Right renal pelvis (tissue), 4 donors: ENCODE data around the gene ITIH3. TPM values are rescaled to one million over a fixed set of nuclear protein-coding genes. Genes with fewer than 3 reads are reported as not detected.

Experiments used
- DNase-seq, 4 donors: peaks; one replicate each; pipeline ENCODE4 v3.0.0-alpha.2; 2013; ENCODE audit warnings: low read depth in 4 of 4, low spot score in 3 of 4, missing footprints in 1 of 4
- polyA plus RNA-seq, 4 donors: library from polyadenylated mRNA; unstranded; fragments of 120-200 nt; gene quantifications; one replicate each; pipeline ENCODE4 v1.2.1, GENCODE V29; 2013; ENCODE audit not compliant: insufficient read length in 4 of 4

ITIH3 gene
- polyA plus RNA-seq, 4 donors, result 4.8 to 6.0 (median 5.6) TPM

DNA sequence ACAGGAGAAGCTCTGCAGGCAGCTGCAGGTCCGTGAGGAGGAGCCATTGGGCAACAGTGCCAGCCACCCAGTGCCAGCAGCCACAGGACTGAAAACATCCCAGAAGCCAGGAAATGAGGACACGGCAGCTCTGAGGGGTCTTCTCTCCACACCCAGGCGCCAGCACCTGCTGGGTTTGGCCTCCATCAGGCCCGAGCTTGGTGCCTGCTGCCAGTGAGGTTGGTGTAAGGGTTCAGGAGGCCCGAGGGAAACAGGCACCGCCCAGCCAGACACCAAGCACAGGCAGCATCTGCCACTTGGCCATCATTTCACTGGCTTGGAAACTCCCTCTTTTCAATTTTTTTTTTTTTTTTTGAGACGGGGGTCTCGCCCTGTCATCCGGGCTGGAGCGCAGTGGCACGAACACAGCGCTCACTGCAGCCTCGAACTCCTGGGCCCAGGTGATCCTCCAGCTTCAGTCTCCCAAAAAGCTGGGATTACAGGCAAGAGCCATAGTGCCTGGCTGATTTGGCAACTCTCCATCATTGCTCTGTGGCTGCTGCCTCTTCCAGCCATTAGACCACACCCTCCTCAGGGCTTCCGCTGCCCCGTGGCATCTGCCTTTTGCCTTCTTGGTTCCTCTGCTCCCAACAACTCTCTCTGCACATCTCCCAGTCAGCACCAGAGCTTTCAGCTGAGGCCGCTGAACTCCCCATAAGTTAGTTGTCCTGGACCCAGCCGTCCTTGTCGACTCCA, 1.5 kb upstream of the ITIH3 start:
- DNase-seq, result no peak

DNA sequence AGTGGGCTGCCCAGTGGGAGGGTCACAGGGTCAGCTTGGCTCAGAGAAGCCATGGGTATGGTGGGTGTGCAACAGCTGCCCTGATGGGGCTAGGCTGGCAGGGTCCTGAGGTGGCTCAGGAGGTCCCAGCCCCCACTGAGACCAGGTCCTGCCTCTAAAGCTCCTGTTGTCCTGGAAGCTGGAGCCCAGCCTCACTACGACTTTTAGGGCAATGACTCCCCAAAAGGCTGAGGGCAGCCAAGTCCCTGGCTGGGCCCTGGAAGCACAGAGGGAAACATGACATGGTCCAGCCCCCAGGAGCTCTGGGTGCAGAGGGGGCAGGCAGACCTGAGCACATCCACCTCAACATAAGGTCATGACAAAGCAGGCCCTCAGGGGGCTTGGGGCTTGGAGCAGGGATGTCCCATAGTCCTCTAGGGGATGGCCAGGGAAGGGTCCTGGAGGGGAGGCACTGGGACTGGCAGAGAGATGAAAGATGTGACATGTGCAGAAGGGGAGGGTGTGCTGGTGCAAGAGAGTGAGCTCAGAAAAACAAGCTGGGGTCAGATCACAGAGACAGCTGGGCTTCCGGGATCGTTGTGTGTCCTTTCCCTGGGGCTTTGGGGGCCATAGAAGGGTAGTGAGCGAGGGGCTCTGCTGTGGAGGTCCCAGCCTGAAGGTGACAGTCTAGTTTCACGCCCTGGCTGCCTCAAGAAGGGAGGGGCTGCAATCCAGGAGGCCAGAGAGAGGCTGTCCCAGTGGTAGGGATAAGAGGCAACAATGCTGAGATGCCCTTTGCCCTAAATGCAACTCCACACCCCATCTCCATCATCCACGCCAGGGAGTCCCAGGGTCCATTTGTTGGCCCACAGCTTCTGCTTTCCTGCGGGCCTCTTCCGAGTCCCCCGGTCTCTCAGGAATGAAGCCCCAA, 639 bp upstream of the ITIH3 start:
- no peak for DNase-seq

DNA sequence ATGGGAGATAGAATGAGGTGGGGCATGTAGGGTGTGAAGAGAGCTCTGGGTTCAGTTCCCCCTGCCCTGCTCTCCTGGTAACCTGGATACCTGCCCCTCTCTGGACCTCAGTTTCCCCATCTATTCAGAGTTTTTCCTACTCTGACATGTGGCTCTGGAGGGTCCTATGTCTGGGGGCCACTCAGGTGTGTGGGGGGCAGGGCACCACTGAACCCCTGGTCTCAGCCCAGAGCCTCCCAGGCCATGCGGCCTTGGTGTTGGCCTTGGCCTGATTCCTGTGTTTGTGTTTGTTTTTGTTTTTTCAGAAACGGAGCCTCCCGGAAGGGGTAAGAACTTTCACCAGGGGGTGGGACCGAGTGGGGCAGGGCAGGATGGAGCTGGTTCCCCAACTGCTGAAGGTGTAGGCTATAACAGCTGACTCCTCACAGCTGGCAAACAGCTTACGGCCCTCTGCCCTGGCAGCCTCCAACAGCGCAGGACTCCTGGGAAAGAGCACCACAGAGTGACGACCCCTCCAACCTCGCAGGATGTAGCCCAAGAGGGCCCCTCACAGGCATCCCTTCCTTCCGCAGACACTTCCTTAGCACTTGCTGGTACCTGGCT, 803 bp downstream of the ITIH3 start:
- no peak for DNase-seq

GRCh38 chr3:52796411-52796810, 1.8 kb downstream of the ITIH3 start:
- DNase-seq, result no peak

DNA sequence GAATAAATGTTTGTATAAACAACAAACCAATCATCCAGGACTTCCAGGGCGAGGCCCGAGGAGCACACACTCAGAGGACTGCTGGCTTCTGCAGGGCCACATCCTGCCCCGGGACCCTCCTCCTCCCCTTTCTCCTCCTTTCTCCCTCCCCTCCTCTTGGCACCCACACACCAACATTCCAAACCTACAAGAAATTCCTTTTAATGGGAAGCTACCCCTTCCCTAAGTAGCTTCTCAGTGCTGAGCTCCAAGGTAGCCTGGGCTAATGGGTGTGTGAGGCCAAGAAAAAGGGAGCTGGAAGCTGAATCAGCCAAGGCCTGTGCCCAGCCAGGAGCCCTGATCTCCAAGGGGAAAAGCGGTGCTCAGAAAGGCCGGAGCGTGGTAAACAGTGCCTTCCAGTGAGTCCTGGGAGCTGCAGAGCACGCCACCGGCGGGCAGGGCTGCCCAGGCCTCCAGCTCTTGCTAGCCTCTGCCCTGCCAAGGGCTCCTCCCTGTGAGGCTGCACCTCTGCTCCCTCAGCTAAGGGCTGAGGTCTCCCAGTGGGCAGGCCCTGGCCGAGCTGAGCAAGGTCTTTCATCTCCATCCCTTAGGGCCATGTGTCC, 3.9 kb downstream of the ITIH3 start:
- DNase-seq, result no peak

GRCh38 chr3:52798978-52799476, 4.4 kb downstream of the ITIH3 start:
- no peak for DNase-seq

DNA sequence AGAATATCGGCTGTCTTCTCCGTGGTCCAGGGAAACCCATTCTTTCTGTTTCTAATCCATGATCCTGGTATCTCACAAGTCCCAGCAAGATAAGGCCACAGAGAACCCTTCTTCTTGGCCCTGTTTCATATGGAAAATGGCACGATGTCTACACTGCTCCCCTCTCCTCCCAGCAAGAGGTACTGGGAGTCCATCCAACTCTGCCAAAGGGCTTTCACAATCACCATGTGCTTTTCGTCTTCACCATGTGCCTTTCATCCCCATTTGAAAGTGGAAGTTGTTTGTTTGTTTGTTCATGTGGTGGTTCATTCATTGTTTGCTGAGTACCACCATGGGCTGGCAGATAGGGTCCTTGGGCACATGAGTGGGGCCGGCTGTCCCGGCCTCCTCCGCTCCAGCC, 5.5 kb downstream of the ITIH3 start:
- DNase-seq, result no peak

DNA sequence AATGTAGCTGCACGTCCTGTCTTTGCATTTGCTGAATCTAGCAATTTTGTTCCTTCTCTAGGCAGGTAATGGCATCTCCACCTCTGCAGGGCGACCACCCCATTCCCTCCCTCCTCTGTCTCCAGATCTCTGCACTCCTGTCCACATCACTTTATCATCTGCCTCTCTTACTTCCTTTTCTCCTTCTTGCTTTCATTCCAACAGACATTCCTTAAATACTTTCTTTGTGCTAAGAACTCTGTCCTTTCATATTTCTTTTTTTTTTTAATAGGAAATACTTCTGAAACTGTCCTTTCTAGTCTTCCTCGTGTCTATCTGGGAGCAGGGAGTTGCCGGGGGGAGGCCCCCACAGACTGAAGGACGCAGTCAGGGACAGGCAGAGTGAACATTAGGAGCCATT, 7.2 kb downstream of the ITIH3 start:
- DNase-seq, result no peak

DNA sequence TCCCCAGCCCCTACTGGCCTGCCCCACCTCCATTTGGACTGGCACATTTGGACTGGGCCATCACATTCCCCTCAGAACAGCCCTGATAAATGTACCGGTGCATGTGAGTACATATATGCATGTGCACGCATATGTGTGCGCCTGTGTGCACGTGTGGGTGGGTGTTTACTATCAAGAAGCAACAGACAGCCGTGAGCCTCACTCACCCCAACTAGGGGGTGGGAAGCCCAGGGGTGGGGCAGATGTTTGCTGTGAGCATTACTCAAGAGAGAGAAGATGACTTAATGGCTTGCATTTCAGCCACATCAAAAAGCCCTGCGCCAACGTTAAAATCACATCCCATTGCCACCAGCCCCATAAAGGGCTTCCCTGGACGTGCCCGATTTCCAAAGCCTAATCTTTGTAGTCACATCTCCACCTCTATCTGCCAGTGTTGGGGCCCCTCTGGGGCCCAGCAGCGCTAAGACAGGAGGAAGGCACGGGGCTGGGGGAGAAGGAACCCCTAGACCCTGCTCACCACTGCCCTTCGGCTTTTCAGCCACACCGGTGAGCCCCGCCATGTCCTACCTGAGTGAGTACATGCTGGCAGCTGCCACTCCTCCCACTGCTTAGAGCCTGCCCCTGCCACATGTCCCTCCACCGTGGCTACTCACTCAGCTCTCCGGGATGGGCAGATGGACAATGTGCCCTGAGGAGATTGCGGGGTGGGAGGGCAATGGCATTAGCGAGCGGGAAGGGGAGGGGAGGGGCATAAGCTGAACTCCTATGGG, 10.9 kb downstream of the ITIH3 start:
- no peak for DNase-seq

DNA sequence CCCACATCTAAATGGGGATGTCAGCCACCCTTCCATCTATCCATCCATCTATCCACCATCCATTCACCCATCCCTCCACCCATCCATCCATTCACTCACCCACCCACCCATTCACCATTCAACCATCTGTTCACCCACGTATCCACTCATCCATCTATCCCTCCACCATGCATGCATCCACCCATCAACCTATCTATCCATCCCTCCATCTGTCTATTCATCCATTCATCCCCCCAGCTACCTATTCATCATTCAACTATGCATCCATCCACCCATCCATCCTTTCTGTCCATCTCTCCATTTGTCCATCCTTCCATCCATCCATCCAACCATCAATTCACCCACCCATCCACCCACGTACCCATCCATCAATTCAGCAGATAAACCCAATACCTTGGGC, 14.6 kb downstream of the ITIH3 start:
- no peak for DNase-seq

DNA sequence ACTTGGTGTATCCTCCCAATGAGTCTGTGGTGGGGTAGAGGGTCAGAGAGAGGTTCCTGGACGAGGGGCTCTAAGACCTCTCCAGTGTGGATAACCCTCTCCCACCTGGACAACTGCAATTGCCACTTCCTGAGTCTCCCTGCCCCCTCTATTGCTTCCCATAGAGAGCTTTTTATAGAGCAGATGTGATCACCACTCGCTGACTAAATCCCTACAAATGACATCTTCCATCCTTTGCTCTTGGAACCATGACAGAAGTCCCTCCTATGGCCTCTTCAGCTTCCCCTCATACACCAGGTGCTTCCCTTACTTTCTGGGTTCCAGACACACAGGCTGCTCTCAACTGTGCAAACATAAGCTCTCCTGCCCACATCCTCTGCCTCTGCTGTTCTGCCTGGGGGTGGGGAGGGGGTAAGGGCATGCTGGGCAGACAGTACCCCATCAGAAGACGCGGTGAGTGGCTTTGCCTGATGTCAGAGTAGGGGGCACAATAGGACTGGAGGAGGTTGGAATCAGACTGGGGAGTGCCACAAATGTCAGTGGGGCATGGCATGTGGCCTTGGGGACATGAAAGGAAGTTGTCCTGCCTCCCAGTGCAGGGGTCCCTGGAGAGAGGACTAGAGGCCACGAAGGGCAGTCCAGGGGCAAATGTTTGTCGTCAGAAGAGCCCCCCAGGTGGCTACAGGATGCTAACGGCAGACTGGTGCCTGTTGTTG, 15.2 kb downstream of the ITIH3 start:
- no peak for DNase-seq

DNA sequence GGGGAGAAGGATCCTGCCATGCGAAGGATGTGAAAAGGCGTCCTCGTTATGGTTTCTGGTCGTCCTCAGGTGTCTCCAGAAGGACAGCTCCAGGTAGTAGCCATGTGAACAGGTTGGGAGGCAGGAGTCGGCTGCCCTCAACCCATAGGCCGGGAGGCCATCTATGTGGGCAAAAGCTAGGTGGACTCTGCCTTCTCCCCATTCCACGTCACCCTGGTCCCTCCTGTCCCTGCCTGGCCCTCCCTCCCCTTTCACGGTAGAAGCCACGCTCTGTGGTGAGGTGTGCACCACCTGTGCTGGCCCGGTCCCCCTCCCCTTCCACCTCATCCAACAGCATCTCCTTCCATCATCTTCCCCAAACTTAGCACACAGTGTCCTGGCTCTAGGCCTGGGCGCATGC, 16.3 kb downstream of the ITIH3 start:
- no peak for DNase-seq

DNA sequence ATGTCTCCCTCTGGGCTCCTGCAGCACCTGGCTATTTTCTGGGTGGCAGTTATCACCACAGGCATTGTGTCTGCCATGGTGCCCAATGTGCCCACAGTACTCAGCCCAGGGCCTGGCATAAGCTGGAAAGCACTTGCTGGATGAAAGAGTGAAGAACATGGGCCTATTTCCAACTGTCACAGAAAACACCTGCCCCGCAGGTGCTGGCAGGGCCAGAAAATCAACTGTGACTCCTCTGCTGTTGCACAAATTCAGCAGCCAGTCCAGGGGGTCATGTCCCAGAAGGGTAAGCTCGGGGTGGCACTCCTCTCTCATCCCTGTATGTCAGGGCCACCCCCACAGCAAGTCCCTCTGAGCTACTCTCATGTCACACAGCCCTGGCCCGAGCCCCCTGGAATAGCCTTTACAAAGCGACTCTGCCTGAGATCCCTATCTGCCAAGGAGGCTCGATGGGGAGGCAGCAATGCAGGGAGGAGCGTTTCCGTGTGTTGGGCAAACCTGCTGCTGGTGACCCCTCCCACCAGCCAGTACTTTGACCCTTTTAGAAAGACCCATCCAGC, 16.9 kb downstream of the ITIH3 start:
- DNase-seq, result no peak

- no peak for DNase-seq
These were observed 19.2 kb downstream of the ITIH3 start for GRCh38 chr3:52813810-52814209.

DNA sequence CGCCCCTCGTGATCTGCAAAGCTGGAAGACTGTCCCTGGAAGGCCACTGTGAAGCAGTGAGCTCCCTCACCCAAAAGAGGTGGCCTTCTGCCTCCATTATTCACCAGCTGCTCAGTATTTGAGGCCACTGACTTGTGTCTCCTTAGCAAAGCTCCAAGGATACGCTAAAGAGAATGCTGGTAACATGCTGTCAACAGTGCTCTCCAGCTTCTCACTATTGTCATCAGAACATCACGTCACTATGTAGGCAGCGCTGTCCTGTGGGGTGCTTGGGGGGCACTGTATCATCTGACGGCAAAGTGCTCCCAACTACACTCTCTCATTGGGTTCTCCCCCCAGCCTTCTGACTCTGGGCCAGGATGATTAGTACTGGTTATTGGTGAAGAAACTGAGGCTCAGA, 21.6 kb downstream of the ITIH3 start:
- DNase-seq, result no peak

DNA sequence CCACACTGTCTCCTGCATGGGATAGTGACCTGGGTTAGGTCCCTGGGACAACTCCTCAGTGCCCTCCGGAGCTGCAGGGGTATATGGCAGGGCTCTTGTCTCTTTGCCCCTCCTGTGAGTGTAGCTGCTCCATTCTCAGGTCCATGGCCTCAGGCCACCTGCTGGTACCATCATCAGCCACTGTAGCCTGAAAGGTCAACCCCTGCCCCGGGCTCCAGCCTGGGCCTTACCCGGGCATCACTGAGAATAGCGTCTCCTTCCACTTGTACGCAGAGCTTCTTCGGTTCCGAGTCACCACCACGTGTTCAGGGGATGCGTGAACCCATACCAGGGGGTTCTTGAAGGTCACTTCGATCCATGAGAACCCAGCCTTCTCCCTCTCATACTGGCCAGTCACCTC, 22.1 kb downstream of the ITIH3 start:
- no peak for DNase-seq

DNA sequence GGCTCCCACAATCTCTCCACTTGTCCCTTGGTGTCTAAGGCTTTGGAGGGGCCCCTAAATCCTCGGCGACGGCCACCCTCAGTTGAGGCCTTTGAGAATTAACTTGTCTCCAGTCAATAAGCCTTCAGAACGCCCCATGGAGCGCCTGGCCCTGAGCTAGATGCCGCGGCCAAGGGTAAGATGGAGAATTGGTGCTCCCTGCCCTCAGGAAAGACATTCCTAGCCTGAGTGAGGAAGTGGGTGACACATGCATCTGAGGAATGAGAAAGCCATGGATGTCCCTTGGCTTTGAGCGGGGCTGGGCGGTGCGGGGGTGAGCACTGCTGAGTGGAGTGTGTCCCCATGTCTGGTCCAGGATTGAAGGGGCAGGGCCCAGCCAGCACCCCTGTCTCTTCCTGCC, 22.6 kb downstream of the ITIH3 start:
- DNase-seq, result no peak

- no peak for DNase-seq
These were observed 23.3 kb downstream of the ITIH3 start for GRCh38 chr3:52817860-52818259.

DNA sequence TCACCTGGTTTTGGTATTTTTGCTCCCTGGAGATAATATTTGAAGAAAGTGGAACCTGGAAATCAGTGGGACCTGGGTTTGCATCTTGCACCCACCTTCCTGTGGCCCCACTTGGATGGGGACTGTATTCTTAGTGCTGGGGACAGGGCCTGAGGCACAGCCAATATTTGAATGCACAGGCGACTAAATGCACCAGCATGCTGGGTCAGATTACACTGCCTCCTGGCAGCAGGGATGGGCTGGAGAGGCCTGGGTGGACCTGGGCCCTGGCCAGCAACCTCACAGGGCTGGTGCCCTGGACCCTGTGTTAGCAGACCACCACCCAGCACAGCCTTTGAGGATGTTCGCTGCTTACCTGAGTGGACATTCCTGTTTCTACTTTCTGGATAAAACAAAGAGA, 25.3 kb downstream of the ITIH3 start:
- no peak for DNase-seq
